Natural killer cell (primary cell): ENCODE results near the gene PRR33. TPM values are rescaled to one million over a fixed set of nuclear protein-coding genes. Genes with fewer than 3 reads are reported as not detected.
A peak's percentile ranks its signal among the peaks of the same experiment; 100 is the strongest.

Experiments
- ATAC-seq, 3 donors: fragments of 150-1000 bp in 2 of 3; fragments of 200-7000 bp in 1 of 3; cut with Tn5 transposase; 1 replicate in 1 of 3; 2 replicates in 2 of 3; pipeline ENCODE4 v1.10.0; 2021; ENCODE audit warnings: mild to moderate bottlenecking in 2 of 3, moderate library complexity in 2 of 3
- DNase-seq, 2 donors: peaks; one replicate each; pipeline versions ENCODE4 v3.0.0 to v3.0.0-alpha.2; 2013 to 2021; ENCODE audit warnings: mixed read lengths in 1 of 2
- H3K27ac ChIP-seq: one replicate; pipeline ENCODE4 v1.5.1; 2013; ENCODE audit warnings: mild to moderate bottlenecking, low read length
- H3K27me3 ChIP-seq: one replicate; pipeline ENCODE4 v1.6.1; 2013; ENCODE audit warnings: low read length; ENCODE audit not compliant: control insufficient read depth, insufficient read depth
- H3K36me3 ChIP-seq: one replicate; pipeline ENCODE4 v1.6.1; 2013; ENCODE audit warnings: low read length; ENCODE audit not compliant: control insufficient read depth, insufficient read depth
- H3K4me1 ChIP-seq: one replicate; pipeline ENCODE4 v1.6.1; 2013; ENCODE audit warnings: low read length; ENCODE audit not compliant: control insufficient read depth, insufficient read depth
- H3K4me3 ChIP-seq: one replicate; pipeline ENCODE4 v1.5.1; 2013; ENCODE audit warnings: low read length
- H3K9me3 ChIP-seq: one replicate; pipeline ENCODE4 v1.6.1; 2013; ENCODE audit warnings: low read length; ENCODE audit not compliant: control insufficient read depth, insufficient read depth
- H3K27ac Mint-ChIP-seq, 2 donors: one replicate each; pipeline ENCODE4 v1.8.0; 2022; ENCODE audit warnings: mild to moderate bottlenecking in 2 of 2, mixed read lengths in 2 of 2, moderate library complexity in 1 of 2
- H3K27me3 Mint-ChIP-seq, 2 donors: one replicate each; pipeline ENCODE4 v1.8.0; 2022; ENCODE audit warnings: low read depth in 2 of 2, mixed read lengths in 2 of 2
- H3K36me3 Mint-ChIP-seq: one replicate; pipeline ENCODE4 v1.8.0; 2022; ENCODE audit warnings: mixed read lengths
- H3K4me1 Mint-ChIP-seq, 2 donors: one replicate each; pipeline ENCODE4 v1.8.0; 2022; ENCODE audit warnings: mixed read lengths in 2 of 2
- H3K4me3 Mint-ChIP-seq: one replicate; pipeline ENCODE4 v1.8.0; 2022; ENCODE audit warnings: mild to moderate bottlenecking, moderate library complexity, mixed read lengths
- H3K9me3 Mint-ChIP-seq, 2 donors: one replicate each; pipeline ENCODE4 v1.8.0; 2022; ENCODE audit warnings: mixed read lengths in 2 of 2
- CTCF ChIP-seq: fragments of 200-600 bp; IDR thresholded peaks from one replicate; pipeline ENCODE4 v1.8.0; 2022; ENCODE audit warnings: antibody characterized with exemption
- WGBS: methylation state at CpG from one replicate; pipeline ENCODE4 v1.1.7; 2013; ENCODE audit warnings: missing lambda C conversion rate; ENCODE audit not compliant: insufficient coverage; 5-methylcytosine and 5-hydroxymethylcytosine counted together
- intact Hi-C: fragments of 100-400 bp; cut with micrococcal nuclease; formaldehyde crosslinking; loops from one replicate; pipeline ENCODE4 v1.14.2; 2022
- total RNA-seq, 4 donors: library from RNA; stranded (reverse); fragments of 120-200 nt in 1 of 4; gene quantifications; one replicate each; pipeline versions ENCODE4 v1.2.3 to v1.2.4, GENCODE V29; 2013 to 2022

The PRR33 gene
- total RNA-seq, 3 donors from 2014 or later (not counting 1 experiment from before 2014, with no cell fraction given) = 0.14 to 0.32 TPM; not detected in 1

- H3K27ac ChIP-seq = no peak overlapping the region
- WGBS = 76% methylated on average over 14 of the region's 14 CpGs
- DNase-seq (peak in 1 of 2 donors; percentile 6), ATAC-seq (no peak)
- peaks cover 15% of the 10 kb centered on the region for H3K4me1 ChIP-seq
- intact Hi-C loops = loop anchor here (5.0 kb wide), 1 partner anchor 295 kb away; no protein-coding TSS in a partner anchor
- no peaks in the 10 kb centered on the region for H3K9me3 ChIP-seq
- Mint-ChIP-seq H3K4me3 (no peak overlapping the region), H3K4me1 (peaks cover 5 to 28% of the 10 kb centered on the region in 2 donors), H3K9me3 (no peaks in the 10 kb centered on the region), H3K27me3 (peaks cover 0 to 12% of the 10 kb centered on the region in 2 donors), H3K36me3 (no peaks in the 10 kb centered on the region), H3K27ac (no peak overlapping the region)
- peaks cover 2% of the 10 kb centered on the region for H3K27me3 ChIP-seq
- H3K36me3 ChIP-seq = no peaks in the 10 kb centered on the region
- TF ChIP-seq CTCF = no peak
- no peak overlapping the region for H3K4me3 ChIP-seq
Observed at GRCh38 chr11:1922481-1923081, 30.9 kb upstream of the PRR33 start.

DNA sequence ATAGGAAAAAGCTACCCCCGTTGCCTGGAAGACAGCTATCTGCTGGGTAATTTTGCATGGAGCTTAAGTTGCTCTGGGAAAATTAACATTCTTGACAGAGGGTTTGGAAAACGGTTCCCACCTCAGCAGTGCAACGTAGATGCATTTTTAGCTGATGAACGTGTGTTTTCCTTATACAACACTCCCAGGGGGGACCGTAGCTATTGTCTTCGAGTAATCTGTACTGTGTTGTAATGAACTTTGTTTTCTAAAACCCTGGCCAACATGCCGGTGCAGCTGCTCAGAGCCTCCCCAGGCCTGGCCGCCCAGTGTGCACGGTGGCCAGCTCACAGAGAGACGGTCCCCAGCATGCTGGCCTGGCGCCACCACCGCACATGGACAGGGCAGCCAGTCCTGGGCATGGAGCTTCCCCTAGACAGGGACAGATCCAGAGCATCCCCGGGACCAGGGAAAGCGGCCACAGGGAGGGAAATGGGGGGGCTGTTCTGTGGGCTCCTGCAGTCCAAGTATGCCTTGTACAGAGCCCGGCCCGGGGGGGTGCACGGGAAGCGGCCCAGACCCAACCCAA, 30.0 kb upstream of the PRR33 start:
- H3K27me3 Mint-ChIP-seq = peaks cover 0 to 12% of the 10 kb centered on the region in 2 donors
- 91% methylated on average over 18 of the region's 18 CpGs for WGBS
- intact Hi-C loops = loop anchor here (5.0 kb wide), 1 partner anchor 296 kb away; no protein-coding TSS in a partner anchor
- Histone ChIP-seq H3K27me3 (peaks cover 2% of the 10 kb centered on the region), H3K4me3 (no peak overlapping the region), H3K9me3 (no peaks in the 10 kb centered on the region), H3K36me3 (no peaks in the 10 kb centered on the region), H3K4me1 (peaks cover 20% of the 10 kb centered on the region), H3K27ac (no peak overlapping the region)
- H3K9me3 Mint-ChIP-seq = no peaks in the 10 kb centered on the region
- H3K4me1 Mint-ChIP-seq = peaks cover 5 to 33% of the 10 kb centered on the region in 2 donors
- TF ChIP-seq CTCF = no peak
- DNase-seq (no peak), ATAC-seq (no peak)
- no peak overlapping the region for H3K4me3 Mint-ChIP-seq
- no peak overlapping the region for H3K27ac Mint-ChIP-seq
- H3K36me3 Mint-ChIP-seq = no peaks in the 10 kb centered on the region

- Histone ChIP-seq H3K36me3 (no peaks in the 10 kb centered on the region), H3K4me3 (no peak overlapping the region), H3K27ac (no peak overlapping the region), H3K9me3 (no peaks in the 10 kb centered on the region), H3K4me1 (peaks cover 24% of the 10 kb centered on the region), H3K27me3 (peaks cover 2% of the 10 kb centered on the region)
- no peaks in the 10 kb centered on the region for H3K9me3 Mint-ChIP-seq
- intact Hi-C loops = loop anchor here (5.0 kb wide), 1 partner anchor 296 kb away; no protein-coding TSS in a partner anchor
- H3K27me3 Mint-ChIP-seq = peaks cover 0 to 10% of the 10 kb centered on the region in 2 donors
- H3K4me3 Mint-ChIP-seq = no peak overlapping the region
- peaks cover 5 to 30% of the 10 kb centered on the region in 2 donors for H3K4me1 Mint-ChIP-seq
- ATAC-seq (no peak), DNase-seq (peak; percentile 9 to 22)
- no peak overlapping the region for H3K27ac Mint-ChIP-seq
- no peak for TF ChIP-seq CTCF
- no peaks in the 10 kb centered on the region for H3K36me3 Mint-ChIP-seq
- WGBS = 53% methylated on average over 21 of the region's 21 CpGs
Observed at GRCh38 chr11:1920909-1921573, 29.3 kb upstream of the PRR33 start.
